Left lung (tissue), 10 donors: Measurements from ENCODE around the gene TSPAN14. TPM values are rescaled to one million over a fixed set of nuclear protein-coding genes. Genes with fewer than 3 reads are reported as not detected.
A peak's percentile ranks its signal among the peaks of the same experiment; 100 is the strongest.

Experiments
- ATAC-seq: fragments of 200-7000 bp; cut with Tn5 transposase; one replicate; pipeline ENCODE4 v1.9.1; 2020; ENCODE audit warnings: moderate library complexity
- DNase-seq, 4 donors: peaks; one replicate each; pipeline ENCODE4 v3.0.0-alpha.2; 2013 to 2020
- H3K27ac ChIP-seq, 2 donors: fragments of 200-600 bp; sonication (generic) in 1 of 2; one replicate each; pipeline versions ENCODE4 v1.5.0 to v1.8.0; 2020 to 2021
- H3K27me3 ChIP-seq, 2 donors: fragments of 200-600 bp; sonication (generic) in 1 of 2; one replicate each; pipeline versions ENCODE4 v1.5.0 to v1.8.0; 2020 to 2021
- H3K36me3 ChIP-seq, 2 donors: fragments of 200-600 bp; sonication (generic) in 1 of 2; one replicate each; pipeline versions ENCODE4 v1.5.0 to v1.8.0; 2020 to 2021
- H3K4me1 ChIP-seq, 2 donors: fragments of 200-600 bp; one replicate each; pipeline ENCODE4 v1.8.0; 2021
- H3K4me3 ChIP-seq, 2 donors: fragments of 200-600 bp; sonication (generic) in 1 of 2; one replicate each; pipeline versions ENCODE4 v1.5.0 to v1.8.0; 2020 to 2021; ENCODE audit warnings: mild to moderate bottlenecking in 1 of 2
- H3K9me3 ChIP-seq, 2 donors: fragments of 200-600 bp; sonication (generic) in 1 of 2; one replicate each; pipeline versions ENCODE4 v1.5.0 to v1.8.0; 2020 to 2021
- intact Hi-C, 2 donors: fragments of 100-400 bp; cut with DNase I; formaldehyde crosslinking; loops; one replicate each; pipeline versions ENCODE4 v1.11.2 to v1.14.2; 2022
- polyA plus RNA-seq, 6 donors: library from polyadenylated mRNA; unstranded; fragments of 120-200 nt; gene quantifications; one replicate each; pipeline ENCODE4 v1.2.1, GENCODE V29; 2013; ENCODE audit not compliant: insufficient read length in 6 of 6
- total RNA-seq, 2 donors: library from RNA; stranded (reverse); fragmentation: NEBNext Ultra II Directional; extraction: Animal tissue kit (Norgen Biotek cat#: 25700); gene quantifications; one replicate each; pipeline ENCODE4 v1.2.1, GENCODE V29; 2021
- TF ChIP-seq, protein P1 (sequence below), 2 donors: fragments of 200-600 bp; sonication (generic) in 1 of 2; IDR thresholded peaks; one replicate each; pipeline versions ENCODE4 v1.5.0 to v1.8.0; 2021; ENCODE audit warnings: antibody characterized with exemption in 2 of 2
- donor health status: DM: no; HTN: yes; CAD: no.
- donor health status: DM: no; HTN: no; CAD: no.

The TSPAN14 gene
- total and polyA plus RNA-seq, 8 donors, result 76.4 to 158 (median 85.9) TPM

DNA sequence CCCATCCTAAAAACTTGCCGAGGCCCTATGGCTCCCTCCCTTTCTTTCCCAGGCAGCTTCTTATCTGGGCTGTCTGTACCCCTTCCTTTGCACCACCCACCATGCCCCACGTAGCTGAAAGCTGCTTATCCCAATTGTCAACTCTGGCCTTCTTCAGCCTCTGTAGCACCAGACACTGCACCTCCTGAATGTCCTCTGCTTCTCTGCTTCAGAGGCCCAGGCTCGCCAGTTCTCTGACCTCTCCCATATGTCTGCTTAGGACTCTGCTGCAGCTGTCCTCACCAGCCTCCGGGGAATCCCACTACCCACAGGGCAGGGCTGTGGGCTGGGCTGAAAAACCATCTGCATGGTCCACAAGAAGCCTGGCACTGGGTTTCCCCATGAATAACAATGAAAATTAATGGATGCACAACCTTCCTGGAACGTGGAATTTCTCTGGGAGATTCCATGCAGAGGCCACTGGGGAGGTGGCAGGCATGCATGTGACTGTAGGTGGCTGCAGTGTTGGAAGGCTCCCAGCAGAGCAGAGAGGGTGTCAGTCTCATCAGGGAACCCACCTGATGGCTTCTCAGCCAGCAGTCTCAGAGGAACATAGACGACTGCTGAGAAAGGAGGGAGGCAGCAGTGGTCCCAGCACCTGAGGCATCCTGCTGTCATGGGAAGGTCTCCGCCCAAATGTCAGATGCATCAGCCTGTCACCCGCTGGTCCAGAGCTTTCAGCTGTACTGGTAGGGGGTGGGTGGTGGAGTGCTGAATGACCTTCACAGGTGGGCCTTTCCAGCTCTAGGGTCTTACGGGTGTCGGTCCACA lies 66.8 kb downstream of the TSPAN14 start:
- DNase-seq, result peak in 1 of 4 donors; percentile 27
- Histone ChIP-seq H3K27me3 (no peaks in the 10 kb centered on the region), H3K4me3 (no peak overlapping the region), H3K4me1 (peaks cover 0 to 56% of the 10 kb centered on the region in 2 donors), H3K27ac (no peak overlapping the region), H3K36me3 (peaks cover 0 to 68% of the 10 kb centered on the region in 2 donors), H3K9me3 (no peaks in the 10 kb centered on the region)
- ATAC-seq, result no peak
- intact Hi-C loops, result no loop called here
- TF ChIP-seq, protein P1, sequence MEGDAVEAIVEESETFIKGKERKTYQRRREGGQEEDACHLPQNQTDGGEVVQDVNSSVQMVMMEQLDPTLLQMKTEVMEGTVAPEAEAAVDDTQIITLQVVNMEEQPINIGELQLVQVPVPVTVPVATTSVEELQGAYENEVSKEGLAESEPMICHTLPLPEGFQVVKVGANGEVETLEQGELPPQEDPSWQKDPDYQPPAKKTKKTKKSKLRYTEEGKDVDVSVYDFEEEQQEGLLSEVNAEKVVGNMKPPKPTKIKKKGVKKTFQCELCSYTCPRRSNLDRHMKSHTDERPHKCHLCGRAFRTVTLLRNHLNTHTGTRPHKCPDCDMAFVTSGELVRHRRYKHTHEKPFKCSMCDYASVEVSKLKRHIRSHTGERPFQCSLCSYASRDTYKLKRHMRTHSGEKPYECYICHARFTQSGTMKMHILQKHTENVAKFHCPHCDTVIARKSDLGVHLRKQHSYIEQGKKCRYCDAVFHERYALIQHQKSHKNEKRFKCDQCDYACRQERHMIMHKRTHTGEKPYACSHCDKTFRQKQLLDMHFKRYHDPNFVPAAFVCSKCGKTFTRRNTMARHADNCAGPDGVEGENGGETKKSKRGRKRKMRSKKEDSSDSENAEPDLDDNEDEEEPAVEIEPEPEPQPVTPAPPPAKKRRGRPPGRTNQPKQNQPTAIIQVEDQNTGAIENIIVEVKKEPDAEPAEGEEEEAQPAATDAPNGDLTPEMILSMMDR (IDR thresholded peaks at IDR 0.05), result no peak

GRCh38 chr10:80522756-80523363 lies 68.8 kb downstream of the TSPAN14 start:
- H3K4me1 ChIP-seq, result peaks cover 0 to 63% of the 10 kb centered on the region in 2 donors
- peak in 1 of 4 donors; percentile 9 for DNase-seq

DNA sequence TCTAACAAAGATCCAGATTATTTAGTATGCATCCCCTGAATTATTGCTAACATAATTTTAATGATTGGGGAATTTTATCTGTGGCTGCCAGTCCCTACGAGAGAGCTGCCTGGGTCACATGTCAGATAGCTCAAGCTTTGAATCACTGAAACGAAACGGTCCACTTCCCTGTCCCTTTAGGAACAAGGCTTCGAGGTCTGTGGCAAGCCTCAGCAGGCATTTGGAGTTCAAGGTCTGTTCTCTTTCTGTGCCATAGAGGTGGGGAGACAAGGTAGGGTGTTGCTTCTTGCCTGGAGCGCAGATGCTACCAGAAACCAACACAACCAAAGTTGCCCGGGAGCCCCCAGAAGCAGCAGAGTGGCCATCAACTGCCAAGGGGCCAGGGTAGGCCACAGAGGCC lies 69.7 kb downstream of the TSPAN14 start:
- Histone ChIP-seq H3K36me3 (peaks cover 0 to 39% of the 10 kb centered on the region in 2 donors), H3K9me3 (no peaks in the 10 kb centered on the region), H3K4me3 (no peak overlapping the region), H3K4me1 (peaks cover 0 to 63% of the 10 kb centered on the region in 2 donors), H3K27me3 (no peaks in the 10 kb centered on the region), H3K27ac (no peak overlapping the region)
- DNase-seq, result no peak
- ATAC-seq, result peak; percentile 19
- TF ChIP-seq, protein P1 (IDR thresholded peaks at IDR 0.05), result no peak
- intact Hi-C loops, result no loop called here

More at GRCh38 chr10:80522756-80523363, 68.8 kb downstream of the TSPAN14 start:
- H3K9me3 ChIP-seq, result no peaks in the 10 kb centered on the region
- H3K27ac ChIP-seq, result no peak overlapping the region
- no peak for ATAC-seq
- H3K36me3 ChIP-seq, result peaks cover 0 to 48% of the 10 kb centered on the region in 2 donors
- no peak overlapping the region for H3K4me3 ChIP-seq
- TF ChIP-seq, protein P1 (IDR thresholded peaks at IDR 0.05), result no peak
- no peaks in the 10 kb centered on the region for H3K27me3 ChIP-seq
- intact Hi-C loops, result no loop called here

GRCh38 chr10:80524190-80524909 lies 70.2 kb downstream of the TSPAN14 start:
- H3K27ac ChIP-seq, result no peak overlapping the region
- TF ChIP-seq, protein P1 (IDR thresholded peaks at IDR 0.05), result no peak
- DNase-seq, result peak in 1 of 4 donors; percentile 8
- H3K4me1 ChIP-seq, result peaks cover 0 to 63% of the 10 kb centered on the region in 2 donors
- ATAC-seq, result no peak
- H3K36me3 ChIP-seq, result peaks cover 0 to 33% of the 10 kb centered on the region in 2 donors
- H3K9me3 ChIP-seq, result no peaks in the 10 kb centered on the region
- H3K27me3 ChIP-seq, result no peaks in the 10 kb centered on the region
- no peak overlapping the region for H3K4me3 ChIP-seq
- intact Hi-C loops, result no loop called here
